ENCODE measurements around the gene NBEA.

DNA sequence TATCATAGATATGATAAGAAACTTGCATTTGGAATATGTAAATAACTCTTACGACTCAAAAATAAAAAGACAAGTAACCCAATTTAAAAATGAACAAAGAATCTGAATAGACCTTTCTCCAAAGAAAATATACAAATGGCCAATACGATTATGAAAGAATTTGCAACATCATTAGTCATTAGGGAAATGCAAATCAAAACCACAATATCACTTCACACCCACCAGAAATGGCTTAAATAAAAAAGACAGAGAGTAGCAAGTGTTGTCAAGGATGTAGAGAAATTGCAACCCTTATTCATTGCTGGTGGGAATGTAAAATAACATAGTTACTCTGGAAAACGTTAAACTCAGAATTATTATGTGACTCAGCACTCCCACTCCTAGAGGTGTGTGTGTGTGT is 761.0 kb downstream of the NBEA start:
- TF ChIP-seq POLR2A (IDR thresholded peaks at IDR 0.05) (no peak), POLR2AphosphoS5 (IDR thresholded peaks at IDR 0.05) (no peak)
- TF ChIP-seq, protein P1, sequence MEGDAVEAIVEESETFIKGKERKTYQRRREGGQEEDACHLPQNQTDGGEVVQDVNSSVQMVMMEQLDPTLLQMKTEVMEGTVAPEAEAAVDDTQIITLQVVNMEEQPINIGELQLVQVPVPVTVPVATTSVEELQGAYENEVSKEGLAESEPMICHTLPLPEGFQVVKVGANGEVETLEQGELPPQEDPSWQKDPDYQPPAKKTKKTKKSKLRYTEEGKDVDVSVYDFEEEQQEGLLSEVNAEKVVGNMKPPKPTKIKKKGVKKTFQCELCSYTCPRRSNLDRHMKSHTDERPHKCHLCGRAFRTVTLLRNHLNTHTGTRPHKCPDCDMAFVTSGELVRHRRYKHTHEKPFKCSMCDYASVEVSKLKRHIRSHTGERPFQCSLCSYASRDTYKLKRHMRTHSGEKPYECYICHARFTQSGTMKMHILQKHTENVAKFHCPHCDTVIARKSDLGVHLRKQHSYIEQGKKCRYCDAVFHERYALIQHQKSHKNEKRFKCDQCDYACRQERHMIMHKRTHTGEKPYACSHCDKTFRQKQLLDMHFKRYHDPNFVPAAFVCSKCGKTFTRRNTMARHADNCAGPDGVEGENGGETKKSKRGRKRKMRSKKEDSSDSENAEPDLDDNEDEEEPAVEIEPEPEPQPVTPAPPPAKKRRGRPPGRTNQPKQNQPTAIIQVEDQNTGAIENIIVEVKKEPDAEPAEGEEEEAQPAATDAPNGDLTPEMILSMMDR (IDR thresholded peaks at IDR 0.05), result no peak

Data from breast epithelium (tissue), 3 donors.